Effector CD4-positive, alpha-beta T cell (primary cell): ENCODE data around the gene CWC25.
"Not testable (repeated sequence)": the region's sequence is repeated elsewhere in the genome, so short reads cannot be mapped to it uniquely, and the experiment has no call there.

Experiments
- DNase-seq: peaks from one replicate; pipeline ENCODE4 v3.0.0-alpha.2; 2020

Gene CWC25

DNA sequence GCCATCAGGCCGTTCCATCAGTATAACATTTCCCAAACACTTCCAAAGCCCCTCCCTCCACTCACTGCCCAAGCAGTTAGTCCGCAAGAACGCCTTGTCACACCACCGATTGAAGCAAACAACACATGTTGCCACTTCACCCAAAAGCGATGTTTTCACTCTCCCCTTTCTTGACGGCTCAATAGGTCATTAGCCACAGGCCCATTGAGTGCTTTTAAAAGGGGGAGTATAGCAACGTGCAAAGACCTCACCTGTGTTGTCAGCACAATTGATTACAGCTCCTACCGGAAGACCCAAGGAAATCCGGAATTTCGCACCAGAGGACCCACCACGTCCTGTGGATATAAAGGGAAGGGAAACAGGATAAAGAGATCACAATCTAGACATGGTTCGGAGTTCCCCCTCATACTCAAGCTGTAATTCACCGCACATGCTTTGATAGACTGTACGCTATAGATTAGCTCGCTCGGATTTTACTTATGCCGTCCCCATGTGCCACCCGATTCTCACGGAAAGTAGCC lies 27.7 kb upstream of the CWC25 start:
- peak; percentile 18 for DNase-seq

DNA sequence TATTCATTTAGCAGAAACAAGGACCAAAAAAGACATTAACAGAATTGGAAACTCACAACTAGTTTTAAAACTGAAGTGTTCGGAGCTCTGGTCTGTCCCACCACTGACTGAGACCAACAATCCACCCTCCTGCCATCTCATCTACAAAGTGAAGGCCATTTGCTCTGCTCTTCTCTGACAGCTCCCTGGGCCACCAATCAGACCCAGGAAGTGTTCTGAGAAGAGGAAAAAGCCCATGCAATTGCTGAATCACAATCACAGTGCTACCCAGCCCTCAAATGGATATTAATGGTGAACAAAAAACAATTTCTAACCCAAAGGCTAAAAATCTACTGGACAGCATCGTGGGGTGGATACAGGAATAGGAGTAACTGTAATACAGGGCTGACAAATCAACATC lies 26.3 kb upstream of the CWC25 start:
- no peak for DNase-seq

- no peak for DNase-seq
These were observed 25.3 kb upstream of the CWC25 start for GRCh38 chr17:38850374-38850773.

DNA sequence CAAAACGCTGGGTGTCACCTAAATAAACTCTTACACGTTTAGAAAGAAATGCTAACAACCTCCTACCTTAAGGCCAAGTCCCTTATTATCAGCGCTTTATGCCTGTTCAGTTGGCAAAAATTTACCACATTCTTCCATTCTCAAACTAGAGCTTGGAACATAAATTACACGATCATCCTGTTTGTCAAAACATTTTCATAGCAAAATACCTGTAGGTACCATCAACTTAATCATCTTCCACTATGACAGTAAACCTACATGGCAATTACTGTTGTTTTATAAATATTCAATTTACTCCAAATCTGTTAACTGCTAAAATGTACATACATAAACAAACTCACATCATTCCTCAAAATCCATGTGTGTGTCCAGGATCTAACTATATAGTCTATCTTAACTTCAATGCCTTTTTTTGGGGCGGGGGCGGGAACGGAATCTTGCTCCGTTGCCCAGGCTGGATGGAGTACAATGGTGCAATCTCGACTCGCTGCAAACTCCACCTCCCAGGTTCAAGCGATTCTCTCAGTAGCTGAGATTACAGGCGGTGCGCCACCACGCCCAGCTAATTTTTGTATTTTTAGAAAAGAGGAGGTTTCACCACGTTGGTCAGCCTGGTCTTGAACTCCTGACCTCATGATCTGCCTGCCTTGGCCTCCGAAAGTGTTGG lies 24.0 kb upstream of the CWC25 start:
- no peak for DNase-seq

DNA sequence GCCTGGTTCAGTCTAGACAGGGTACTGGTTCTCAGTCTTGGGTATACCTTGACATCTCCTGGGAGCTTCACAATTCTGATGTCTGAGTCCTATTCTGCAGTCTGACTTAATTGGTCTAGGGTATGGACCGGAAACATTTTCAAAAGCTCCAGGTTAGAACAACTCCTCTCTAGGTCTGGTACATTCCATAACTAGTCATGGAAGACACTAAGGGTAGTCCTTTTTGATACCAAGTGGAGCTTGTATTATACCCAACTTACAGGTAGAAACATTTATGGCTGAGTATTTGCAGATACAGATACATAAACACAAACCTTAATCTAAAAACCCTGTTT lies 23.4 kb upstream of the CWC25 start:
- DNase-seq = no peak

DNA sequence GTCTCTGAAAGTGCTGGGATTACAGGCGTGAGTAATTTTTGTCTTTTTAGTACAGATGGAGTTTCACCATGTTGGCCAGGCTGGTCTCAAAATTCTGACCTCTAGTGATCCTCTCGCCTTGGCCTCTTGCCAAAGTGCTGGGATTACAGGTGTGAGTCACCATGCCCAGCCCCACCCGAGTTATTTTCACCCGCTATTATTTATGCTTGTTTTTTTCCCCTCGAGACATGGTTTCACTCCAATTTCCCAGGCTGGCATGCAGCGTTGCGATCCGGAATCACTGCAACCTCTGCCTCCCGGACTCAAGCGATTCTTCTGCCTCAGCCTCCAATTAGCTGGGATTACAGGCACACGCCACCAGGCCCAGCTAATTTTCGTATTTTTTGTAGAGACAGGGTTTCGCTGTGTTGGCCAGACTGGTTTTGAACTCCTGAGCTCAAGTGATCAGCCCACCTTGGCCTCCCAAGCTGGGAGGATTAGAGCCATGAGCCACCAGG lies 19.2 kb upstream of the CWC25 start:
- DNase-seq = no peak

GRCh38 chr17:38825762-38826247 lies 684 bp upstream of the CWC25 start:
- DNase-seq = no peak

- DNase-seq = no peak
These were observed 9.4 kb downstream of the CWC25 start for GRCh38 chr17:38815576-38816193.

GRCh38 chr17:38809828-38810227 lies 15.3 kb downstream of the CWC25 start:
- no peak for DNase-seq

GRCh38 chr17:38800237-38800760 lies 24.8 kb downstream of the CWC25 start:
- no peak for DNase-seq

DNA sequence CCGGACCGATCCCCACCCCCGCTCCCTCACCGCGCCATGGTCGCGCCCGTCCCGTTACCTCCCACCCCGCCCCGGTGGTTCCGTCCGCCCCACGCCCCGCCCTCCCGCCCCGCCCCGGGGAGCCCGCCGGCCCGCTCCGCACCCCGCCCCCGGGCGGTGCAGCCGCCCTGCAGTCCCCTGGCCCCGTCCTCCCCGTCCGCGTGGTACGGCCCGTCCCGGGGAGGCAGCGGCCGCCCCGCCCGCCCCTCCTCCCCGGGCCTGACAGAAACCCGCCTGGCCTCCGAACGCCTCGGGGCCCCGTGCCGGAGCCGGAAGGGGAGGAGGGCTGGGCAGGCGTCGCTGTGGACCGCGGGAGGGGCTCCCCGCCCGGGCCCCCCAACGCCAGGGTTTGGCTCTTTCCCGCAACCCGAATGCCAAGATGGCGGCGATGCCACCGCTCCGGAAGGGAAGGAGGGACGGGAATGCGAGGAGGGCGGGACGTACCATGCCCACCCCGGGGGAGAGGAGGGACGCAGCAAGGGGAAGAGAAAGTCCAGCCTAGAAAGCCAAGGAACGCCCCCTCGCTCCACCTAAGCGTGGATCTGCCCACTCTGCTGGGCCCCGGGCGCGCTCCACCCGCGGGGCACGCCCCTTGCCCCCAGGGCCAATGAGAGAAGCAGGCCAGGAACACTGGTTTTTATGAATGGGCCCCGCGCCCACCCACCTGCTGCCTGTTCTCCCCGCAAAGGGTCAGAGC lies 25.5 kb downstream of the CWC25 start, which contains the start of gene PIP4K2B:
Gene PIP4K2B, minus strand, starts transcription at position 56 of the 736 bp plus-strand sequence. CDS start 132 bp downstream, outside the sequence.
- peak; percentile 75 for DNase-seq

DNA sequence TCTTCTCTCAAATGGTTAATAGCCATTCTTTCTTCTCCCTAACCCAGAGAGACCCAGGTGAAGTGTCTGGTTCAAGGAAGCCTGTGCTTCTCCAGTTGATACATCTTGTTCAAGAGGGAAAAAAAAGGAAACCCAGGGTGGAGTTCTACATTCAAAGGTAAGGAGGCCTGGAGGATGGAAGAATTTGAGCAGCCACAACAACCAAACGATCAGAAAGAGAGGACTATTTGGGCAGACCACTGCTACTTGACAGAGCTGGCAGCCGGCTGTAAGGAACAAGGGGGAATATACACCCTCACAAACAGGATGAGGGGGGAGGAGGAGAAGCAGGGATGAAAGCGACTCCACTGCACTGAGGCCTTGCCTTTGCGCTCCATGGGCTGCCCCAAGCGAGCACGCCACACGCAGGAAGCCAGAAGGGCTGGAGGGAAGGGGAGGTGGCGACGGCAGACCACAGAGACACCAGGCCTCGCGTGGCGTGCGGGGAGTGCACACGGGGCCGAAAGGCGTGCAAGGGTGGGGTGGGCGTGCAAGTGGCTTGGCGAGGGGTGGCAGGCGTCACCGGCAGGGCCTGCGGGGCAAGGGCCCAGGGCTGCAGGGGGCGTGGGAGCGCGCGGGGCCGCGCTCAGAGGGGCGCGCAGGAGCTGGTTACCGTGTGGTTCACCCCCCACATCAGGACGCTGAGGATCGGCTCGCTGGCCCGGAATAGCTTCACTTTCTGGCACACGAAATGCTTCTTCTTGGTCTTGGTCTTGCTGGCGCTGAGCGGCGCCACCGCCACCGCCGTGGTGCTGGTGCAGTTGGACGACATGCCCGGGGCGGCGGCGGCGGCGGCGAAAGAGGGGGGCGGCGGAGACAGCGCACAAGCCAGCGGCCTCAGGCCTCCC lies 26.3 kb downstream of the CWC25 start:
- no peak for DNase-seq

DNA sequence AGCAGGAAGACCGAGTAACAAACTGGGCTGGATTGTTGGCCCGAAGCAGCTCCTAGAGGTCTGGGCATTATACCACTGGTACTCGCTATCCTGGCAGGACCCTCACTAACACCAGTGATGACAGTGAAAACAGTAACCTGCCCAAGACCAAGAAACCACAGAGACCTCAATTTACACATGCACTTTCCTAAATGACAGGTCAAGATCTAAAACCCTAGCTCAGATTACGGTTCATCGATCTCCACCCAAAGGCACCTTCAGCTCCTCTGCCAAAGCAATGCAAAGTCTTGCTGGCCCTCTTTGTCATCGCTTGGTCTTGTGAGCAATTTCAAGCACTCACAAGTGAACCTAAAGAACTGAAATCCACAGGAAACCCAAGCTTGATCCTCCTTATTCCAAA lies 27.3 kb downstream of the CWC25 start:
- no peak for DNase-seq

GRCh38 chr17:38797158-38797490 lies 28.0 kb downstream of the CWC25 start:
- no peak for DNase-seq

- DNase-seq = no peak
These were observed 28.5 kb downstream of the CWC25 start for GRCh38 chr17:38796451-38797157.

GRCh38 chr17:38794221-38794620 lies 30.9 kb downstream of the CWC25 start:
- DNase-seq = no peak

GRCh38 chr17:38791162-38791561 lies 34.0 kb downstream of the CWC25 start:
- DNase-seq = no peak

- not testable (repeated sequence) for DNase-seq
These were observed 34.9 kb downstream of the CWC25 start for GRCh38 chr17:38790148-38790707.

- DNase-seq = no peak
These were observed 35.9 kb downstream of the CWC25 start for GRCh38 chr17:38789185-38789584.

- DNase-seq = not testable (repeated sequence)
These were observed 37.1 kb downstream of the CWC25 start for GRCh38 chr17:38787999-38788398.

- no peak for DNase-seq
These were observed 38.7 kb downstream of the CWC25 start for GRCh38 chr17:38786372-38786771.
